HG02798 (cell line): ENCODE data around the gene ATM.
"Not testable (repeated sequence)": the region's sequence is repeated elsewhere in the genome, so short reads cannot be mapped to it uniquely, and the experiment has no call there.

Source experiments
- ATAC-seq: cut with Tn5 transposase; IDR thresholded peaks from one replicate; pipeline ENCODE4 v1.9.1; 2021; ENCODE audit warnings: mild to moderate bottlenecking; ENCODE audit not compliant: unreplicated experiment, poor library complexity

ATM gene

GRCh38 chr11:108345767-108346166, 122.9 kb downstream of the ATM start:
- ATAC-seq, result no peak

DNA sequence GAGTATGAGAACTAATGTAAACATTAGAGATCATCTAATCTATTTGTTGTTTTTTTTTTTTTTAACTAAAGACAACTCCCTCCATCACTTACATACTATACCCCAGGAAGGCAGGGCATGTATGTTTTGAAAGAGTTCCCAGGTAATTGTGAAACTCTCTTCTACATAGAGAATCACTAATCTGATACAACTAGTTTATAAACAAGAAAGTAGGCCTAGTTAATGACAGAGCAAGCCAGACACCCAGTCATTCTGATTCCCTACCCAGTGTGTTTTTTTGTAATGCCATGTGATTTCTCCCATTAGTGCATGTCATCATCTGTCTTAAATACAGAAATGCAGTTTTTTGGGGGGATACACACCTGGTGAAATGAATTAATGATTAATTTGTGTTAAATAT, 123.6 kb downstream of the ATM start:
- ATAC-seq, result no peak

GRCh38 chr11:108351468-108351867, 128.6 kb downstream of the ATM start:
- no peak for ATAC-seq

DNA sequence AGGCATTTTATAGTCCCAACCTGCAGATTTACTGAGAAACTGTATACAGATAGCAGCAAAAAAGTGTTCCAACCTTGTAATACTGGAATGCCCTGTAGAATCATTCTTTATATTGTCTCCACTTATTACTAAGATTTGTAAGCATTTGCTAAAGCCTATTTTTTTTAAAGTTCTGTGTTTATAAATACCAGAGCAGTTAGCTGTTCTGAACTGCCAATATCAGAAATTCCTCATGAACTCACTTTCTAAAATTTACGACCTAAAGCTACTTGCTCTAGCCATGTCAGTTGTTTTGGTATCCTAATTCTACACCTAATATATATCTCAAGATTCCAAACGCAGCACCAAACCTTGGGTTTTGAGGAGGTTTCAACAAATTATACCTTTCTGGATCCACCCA, 141.3 kb downstream of the ATM start:
- ATAC-seq, result no peak

GRCh38 chr11:108368134-108368533, 145.3 kb downstream of the ATM start:
- no peak for ATAC-seq

DNA sequence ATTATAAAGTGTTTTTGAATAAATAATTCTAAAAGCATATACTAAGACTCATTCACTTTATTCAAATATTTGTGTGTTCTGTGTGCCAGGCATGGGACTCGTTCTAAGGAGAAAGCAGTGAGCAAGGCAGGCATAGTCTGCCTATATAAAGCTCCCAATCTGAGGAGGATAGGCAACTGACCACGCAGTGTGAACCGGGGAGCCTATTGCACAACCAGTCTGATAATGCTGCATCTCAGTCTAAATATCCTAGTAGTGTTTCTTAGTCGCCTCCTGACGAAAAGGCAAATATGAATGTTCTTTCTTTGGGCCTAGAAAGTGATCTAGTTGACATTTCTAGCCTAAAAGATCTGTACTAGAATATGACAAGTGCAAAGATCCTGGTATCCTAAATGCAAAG, 146.2 kb downstream of the ATM start:
- no peak for ATAC-seq

DNA sequence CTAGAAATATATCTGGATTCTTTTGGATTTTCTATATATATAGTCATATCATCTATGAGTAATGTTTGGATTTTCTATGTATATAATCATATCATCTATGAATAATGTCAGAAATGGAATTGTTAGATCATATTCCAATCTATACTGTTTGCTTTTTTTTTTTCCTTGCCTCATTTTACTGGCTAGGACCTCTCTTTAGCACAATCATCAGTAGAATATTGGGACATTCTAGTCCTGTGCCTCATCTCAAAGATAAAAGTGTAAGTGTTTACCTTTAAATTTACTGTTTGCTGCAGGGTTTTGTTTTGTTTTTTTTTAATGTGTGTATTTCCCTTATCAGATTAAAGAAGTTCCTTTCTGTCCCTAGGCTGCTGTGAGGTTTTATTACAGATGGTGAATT, 147.4 kb downstream of the ATM start:
- ATAC-seq, result no peak

- no peak for ATAC-seq
These were observed 148.1 kb downstream of the ATM start for GRCh38 chr11:108370990-108371389.

DNA sequence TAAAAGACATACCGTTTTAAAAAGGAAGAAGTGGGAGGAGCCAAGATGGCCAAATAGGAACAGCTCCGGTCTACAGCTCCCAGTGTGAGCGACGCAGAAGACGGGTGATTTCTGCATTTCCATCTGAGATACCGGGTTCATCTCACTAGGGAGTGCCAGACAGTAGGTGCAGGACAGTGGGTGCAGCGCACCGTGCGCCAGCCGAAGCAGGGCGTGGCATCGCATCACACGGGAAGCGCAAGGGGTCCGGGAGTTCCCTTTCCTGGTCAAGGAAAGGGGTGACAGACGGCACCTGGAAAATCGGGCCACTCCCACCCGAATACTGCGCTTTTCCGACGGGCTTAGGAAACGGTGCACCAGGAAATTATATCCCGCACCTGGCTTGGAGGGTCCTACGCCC, 150.6 kb downstream of the ATM start:
- ATAC-seq, result not testable (repeated sequence)

DNA sequence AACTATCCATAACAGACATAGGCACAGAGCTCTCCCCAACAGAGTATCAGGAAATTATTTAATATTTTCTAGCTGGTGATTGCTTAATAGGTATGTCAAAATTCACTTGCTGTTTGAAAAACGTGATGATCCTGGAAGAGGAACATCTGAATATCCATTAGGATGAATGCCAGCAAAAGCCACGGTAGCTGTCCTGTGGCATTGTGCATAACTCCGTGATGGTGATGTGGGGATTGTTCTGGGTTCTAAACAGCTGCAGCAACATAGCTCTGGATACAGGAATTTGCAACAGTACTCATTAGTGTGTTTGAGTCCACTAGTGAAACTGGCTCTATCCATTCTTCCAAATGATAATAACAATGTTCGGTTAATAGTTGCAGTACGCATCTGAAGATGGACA, 165.7 kb downstream of the ATM start:
- ATAC-seq, result no peak

DNA sequence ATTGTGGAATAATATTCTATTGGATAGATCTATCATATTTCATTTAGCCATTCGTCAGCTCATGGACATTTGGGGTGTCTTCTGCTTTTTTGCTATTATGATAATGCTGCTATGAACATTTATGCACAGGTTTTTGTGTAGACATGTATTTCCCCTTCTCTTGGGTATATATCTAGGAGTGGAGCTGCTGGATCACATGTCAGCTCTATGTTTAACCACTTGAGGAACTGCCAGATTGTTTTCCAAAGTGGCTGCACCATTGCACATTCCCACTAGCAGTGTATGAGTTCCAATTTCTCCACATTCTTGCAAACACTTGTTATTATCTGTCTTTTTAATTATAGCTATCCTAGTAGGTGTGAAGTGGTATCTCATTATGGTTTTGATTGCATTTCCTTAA, 169.5 kb downstream of the ATM start:
- no peak for ATAC-seq

GRCh38 chr11:108393046-108393445, 170.2 kb downstream of the ATM start:
- ATAC-seq, result no peak

GRCh38 chr11:108394744-108395284, 171.9 kb downstream of the ATM start:
- no peak for ATAC-seq

DNA sequence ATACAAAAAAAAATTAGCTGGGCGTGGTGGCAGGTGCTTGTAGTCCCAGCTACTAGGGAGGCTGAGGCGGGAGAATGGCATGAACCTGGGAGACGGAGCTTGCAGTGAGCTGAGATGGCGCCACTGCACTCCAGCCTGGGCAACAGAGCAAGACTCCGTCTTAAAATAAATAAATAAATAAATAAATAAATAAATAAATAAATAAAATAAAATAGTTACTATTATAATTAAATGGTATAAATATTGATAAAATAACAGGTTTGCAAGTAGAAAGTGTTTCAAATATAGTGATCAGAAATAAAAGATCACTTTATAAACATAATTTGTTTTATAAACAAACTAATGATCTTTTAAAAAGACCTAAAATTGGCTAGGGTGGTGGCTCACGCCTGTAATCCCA, 173.8 kb downstream of the ATM start:
- not testable (repeated sequence) for ATAC-seq

DNA sequence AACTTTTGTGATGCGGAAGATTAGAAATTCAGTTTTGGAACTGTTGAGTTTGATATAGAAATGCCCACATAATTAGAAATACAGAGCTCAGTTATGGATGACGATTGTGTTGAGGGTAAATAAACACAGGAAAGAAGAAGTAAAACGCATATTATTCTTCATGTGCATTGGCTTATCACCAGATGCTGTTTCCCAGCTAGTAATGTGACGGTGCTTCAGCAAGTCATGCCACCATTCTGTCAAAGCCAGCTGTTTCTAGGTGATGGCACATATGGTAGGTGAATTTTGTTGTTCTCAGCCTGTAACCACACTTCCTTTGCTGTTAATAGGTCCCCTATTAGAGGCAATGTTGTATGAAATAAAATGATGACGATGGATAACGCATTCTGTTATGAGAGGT, 175.6 kb downstream of the ATM start:
- ATAC-seq, result no peak

DNA sequence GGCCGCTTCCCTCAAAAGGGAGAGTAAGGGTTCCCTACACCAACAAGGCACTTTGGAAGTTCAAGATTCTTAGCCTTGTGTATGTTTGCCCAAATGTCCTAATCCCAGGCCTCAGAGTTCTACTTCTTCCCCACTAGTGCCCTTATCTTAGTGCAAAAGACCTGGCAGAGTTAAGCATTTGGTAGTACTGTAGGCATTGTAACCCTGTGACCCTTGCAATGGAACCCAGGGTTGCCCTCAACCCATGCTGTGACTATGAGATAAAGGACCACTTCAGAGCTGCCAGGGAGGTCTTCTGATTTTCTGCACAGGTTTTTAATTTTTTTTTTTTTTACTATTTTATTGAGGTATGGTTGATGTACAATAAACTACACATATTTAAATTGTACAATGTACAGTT, 179.4 kb downstream of the ATM start:
- ATAC-seq, result no peak

GRCh38 chr11:108403052-108403451, 180.2 kb downstream of the ATM start:
- ATAC-seq, result no peak

DNA sequence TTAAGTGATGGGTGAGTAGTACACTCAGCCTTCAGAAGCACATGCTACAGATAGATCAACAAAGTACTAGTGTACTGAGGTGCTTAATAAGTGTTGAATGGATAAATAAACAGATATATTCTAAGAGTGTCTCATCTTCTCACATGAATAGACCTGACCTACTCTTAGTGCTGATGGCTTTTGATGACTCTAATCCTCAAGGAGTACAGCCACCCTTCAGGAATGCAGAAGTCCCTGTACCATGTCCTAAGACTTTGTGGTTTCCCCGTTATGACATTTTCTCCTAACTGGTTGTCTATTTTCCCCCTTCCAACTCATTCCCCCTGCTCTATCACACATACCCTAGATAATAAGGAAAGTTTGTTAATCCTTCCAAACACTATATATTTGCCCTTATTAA, 182.8 kb downstream of the ATM start:
- no peak for ATAC-seq

- no peak for ATAC-seq
These were observed 192.1 kb downstream of the ATM start for GRCh38 chr11:108414958-108415357.

DNA sequence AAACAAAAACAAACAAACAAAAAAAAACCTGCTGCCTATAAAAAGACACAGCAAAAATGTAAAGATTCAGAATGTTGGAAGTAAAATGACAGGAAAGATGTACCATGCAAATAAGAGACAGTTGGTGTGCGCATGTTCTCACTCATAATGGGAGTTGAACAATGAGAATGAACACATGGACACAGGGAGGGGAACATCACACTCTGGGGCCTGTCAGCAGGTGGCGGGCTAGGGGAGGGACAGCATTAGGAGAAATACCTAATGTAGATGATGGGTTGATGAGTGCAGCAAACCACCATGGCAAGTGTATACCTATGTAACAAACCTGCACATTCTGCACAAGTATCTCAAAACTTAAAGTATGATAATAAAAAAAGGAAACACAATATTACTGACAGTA, 194.7 kb downstream of the ATM start:
- not testable (repeated sequence) for ATAC-seq
